Measurements from ENCODE around the gene CCSAP.
A peak's percentile ranks its signal among the peaks of the same experiment; 100 is the strongest.

The CCSAP gene

GRCh38 chr1:229281339-229281926, 61.4 kb downstream of the CCSAP start:
- TF ChIP-seq CTCF (IDR thresholded peaks at IDR 0.05; ENCODE audit: low read depth, low read length): no peak
- Histone ChIP-seq H3K4me3 (ENCODE audit: low read depth, low read length) (no peak overlapping the region), H3K36me3 (no peaks in the 10 kb centered on the region), H3K9me3 (no peaks in the 10 kb centered on the region), H3K4me1 (no peaks in the 10 kb centered on the region; the same call in 1 of the 2 replicates), H3K27me3 (no peaks in the 10 kb centered on the region)
- no peak for DNase-seq

DNA sequence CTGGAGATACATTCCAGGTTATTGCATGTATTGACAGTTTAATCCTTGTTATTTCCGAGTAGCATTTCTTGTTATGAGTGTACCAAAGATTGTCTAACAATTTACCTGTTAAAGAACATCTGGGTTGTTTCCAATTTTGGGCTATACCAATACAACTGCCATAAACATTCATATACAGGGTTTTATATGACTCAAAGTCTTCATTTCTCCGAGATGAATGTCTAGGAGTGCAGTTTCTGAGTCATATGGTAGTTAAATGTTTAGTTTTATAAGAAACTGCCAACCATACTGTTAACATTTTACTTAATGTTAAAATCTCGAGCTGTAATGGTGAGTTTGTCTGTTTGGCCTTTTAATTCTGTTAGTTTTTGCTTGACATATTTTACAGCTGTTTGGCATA, 61.9 kb downstream of the CCSAP start:
- Histone ChIP-seq H3K27me3 (no peaks in the 10 kb centered on the region), H3K36me3 (no peaks in the 10 kb centered on the region), H3K4me1 (no peaks in the 10 kb centered on the region; the same call in 1 of the 2 replicates), H3K9me3 (no peaks in the 10 kb centered on the region), H3K4me3 (ENCODE audit: low read depth, low read length) (no peak overlapping the region)
- TF ChIP-seq CTCF (IDR thresholded peaks at IDR 0.05; ENCODE audit: low read depth, low read length): no peak
- DNase-seq: no peak

- DNase-seq: no peak
- Histone ChIP-seq H3K27me3 (no peaks in the 10 kb centered on the region), H3K9me3 (no peaks in the 10 kb centered on the region), H3K36me3 (no peaks in the 10 kb centered on the region), H3K4me3 (ENCODE audit: low read depth, low read length) (no peak overlapping the region), H3K4me1 (no peaks in the 10 kb centered on the region; the same call in 1 of the 2 replicates)
- TF ChIP-seq CTCF (IDR thresholded peaks at IDR 0.05; ENCODE audit: low read depth, low read length): no peak
These were observed 62.6 kb downstream of the CCSAP start for GRCh38 chr1:229280037-229280828.

DNA sequence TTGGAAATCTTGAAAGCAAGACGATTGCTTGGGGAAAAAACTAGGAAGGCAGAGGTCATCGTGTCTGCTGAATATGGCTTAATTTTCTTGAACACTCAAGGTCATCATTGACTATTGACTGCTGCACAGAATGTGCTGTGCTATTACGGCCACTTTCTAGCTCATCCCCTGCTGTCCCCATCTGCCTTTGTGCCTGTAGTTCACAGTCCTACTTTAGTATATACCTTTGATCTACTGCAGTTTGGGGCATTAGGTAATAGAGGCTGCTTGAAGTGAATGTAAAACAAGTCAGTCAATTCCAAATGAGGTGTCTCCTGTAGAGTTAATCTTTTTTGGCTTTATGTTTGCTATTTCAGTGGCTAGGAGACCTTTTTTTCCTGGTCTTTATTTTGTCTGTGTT, 63.6 kb downstream of the CCSAP start:
- no peaks in the 10 kb centered on the region for H3K27me3 ChIP-seq
- H3K4me1 ChIP-seq: no peaks in the 10 kb centered on the region; the same call in 1 of the 2 replicates
- no peak overlapping the region for H3K4me3 ChIP-seq (ENCODE audit: low read depth, low read length)
- H3K9me3 ChIP-seq: no peaks in the 10 kb centered on the region
- no peak for DNase-seq
- TF ChIP-seq CTCF (IDR thresholded peaks at IDR 0.05; ENCODE audit: low read depth, low read length): no peak
- H3K36me3 ChIP-seq: no peaks in the 10 kb centered on the region

GRCh38 chr1:229278120-229278741, 64.6 kb downstream of the CCSAP start:
- TF ChIP-seq CTCF (IDR thresholded peaks at IDR 0.05; ENCODE audit: low read depth, low read length): no peak
- Histone ChIP-seq H3K4me3 (ENCODE audit: low read depth, low read length) (no peak overlapping the region), H3K9me3 (no peaks in the 10 kb centered on the region), H3K4me1 (no peaks in the 10 kb centered on the region; the same call in 1 of the 2 replicates), H3K36me3 (no peaks in the 10 kb centered on the region), H3K27me3 (no peaks in the 10 kb centered on the region)
- peak; percentile 23 for DNase-seq
